Occipital lobe (tissue), 2 donors: ENCODE results near the gene VAMP3. TPM values are rescaled to one million over a fixed set of nuclear protein-coding genes. Genes with fewer than 3 reads are reported as not detected.

Experiments
- DNase-seq: peaks from one replicate; lab custom pipeline; 2025; lab: John Stamatoyannopoulos, UW
- total RNA-seq: library from RNA; depleted of rRNA; stranded (reverse); fragments of >200 nt; gene quantifications from one replicate; pipeline ENCODE4 v1.2.3, GENCODE V29; 2014

VAMP3 gene
- total RNA-seq, 1 donor from 2014 or later, result 39.5 TPM

DNA sequence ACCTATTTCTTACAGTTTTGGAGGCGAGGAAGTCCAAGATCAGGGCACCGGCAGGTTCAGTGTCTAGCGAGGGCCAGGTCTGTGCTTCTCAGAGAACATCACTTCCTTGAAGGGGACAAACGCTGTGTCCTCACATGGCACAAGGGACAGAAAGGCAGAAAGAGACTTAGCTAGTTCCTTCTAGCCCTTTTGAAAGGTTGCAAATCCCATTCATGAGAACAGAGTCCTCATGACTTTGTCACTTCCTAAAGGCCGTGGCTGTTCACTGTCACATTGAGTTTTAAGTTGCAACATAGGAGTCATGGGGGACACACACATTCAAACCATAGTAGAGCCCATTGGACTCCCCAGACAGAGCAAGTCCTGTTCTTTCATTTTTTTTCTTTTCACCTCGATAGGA, 40.4 kb downstream of the VAMP3 start:
- DNase-seq, result no peak

DNA sequence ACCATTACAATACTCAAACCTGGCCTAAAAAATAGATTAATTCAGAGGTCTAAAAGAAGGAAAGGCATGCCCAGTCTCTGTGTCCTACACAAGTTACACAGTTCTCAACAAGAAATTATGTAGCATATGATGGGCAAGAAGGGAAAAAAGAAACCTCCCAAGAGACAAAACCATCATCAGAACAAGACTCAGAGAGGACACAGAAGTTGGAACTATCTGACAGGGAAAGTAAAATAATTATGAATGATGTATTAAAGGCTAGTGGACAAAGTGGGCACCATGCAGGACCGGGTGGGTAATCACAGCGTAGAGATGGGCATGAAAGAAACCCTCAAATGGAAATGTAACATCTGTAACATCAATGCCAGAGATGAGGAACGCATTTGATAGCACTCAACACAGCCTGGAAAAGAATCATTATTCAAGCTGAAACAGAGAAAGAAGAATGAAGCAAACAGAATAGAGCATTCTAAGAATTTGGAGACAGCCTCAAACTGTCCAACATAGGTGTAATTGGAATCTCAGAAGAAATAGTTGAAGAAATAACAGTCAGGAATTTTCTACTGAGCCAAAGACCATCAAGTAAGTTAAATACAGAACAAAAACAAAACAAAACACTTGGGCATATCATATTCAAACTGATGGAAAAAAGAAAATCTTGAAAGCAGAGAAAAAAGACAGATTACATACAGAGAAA, 42.7 kb downstream of the VAMP3 start:
- DNase-seq, result no peak

DNA sequence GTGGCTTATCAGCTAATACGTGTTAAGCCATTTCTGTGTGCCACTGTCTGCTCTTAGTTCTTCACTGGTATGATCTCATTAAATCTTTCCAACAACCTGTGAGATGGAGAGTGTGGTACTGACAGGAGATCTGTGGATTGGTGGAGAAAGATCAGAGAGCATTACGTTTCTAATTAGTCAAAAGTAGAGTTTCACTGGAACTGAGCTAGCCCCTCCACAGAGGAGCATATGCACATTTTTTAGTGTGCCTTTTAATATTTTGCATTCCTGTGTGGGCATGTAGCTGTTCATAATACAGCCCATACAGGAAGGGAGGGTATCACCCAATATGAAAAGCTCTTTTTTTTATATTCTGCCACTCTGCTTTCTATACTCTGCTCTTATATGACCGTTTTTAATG, 50.2 kb downstream of the VAMP3 start:
- no peak for DNase-seq

DNA sequence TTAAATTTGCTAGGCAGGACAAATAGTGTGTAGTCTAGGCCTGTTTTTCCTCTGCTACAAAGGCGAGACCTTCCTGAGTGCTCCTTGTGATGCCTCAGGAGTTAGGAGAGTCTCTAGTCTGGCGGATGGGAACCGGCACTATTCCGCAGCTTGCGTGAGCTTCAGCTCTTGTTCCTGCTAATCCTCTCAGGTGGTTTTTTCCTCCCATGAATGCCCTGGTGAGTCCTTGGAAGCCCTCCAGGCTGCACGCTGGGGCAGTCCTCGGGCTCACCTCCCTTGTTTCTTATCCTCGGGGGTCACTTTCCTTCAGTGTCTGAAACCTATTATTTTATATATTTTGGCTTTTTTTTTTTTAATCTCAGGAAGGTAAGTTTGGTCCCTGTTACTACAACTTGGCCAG, 53.6 kb downstream of the VAMP3 start:
- no peak for DNase-seq

DNA sequence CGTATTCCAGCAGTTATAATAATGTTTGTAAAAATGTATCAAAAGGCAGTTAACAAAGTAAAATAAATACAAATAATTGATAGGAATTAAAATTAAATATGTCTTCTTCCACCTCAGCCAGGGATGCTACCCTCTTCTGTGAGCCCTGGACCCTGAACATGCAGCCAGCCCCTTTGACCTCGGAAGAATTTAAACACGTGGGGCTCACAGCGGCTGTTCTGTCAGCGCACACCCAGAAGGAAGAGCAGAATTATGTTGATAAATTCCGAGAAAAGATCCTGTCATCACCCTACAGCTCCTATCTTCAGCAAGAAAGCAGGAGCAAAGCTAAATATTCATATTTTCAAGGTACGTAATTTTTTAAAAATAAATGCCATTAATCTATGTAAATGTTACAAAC, 55.3 kb downstream of the VAMP3 start:
- no peak for DNase-seq

DNA sequence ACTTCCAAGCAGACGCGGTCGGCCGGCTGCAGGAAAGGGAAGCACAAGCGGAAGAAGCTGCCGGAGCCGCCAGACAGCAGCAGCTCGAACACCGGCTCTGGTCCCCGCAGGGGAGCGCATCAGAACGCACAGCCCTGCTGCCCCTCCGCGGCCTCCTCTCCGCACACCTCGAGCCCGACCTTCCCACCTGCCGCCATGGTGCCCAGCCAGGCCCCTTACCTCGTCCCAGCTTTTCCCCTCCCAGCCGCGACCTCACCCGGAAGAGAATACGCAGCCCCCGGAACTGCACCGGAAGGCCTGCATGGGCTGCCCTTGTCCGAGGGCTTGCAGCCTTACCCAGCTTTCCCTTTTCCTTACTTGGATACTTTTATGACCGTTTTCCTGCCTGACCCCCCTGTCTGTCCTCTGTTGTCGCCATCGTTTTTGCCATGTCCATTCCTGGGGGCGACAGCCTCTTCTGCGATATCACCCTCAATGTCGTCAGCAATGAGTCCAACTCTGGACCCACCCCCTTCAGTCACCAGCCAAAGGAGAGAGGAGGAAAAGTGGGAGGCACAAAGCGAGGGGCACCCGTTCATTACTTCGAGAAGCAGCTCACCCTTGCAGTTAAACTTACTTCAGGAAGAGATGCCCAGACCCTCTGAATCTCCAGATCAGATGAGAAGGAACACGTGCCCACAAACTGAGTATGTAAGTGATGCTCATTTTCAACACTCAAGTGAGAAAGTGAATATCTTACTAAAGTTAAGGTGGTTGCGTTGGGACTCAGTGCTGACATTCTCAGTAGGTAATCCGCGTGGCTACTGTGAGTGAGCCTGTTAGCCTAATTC, 56.2 kb downstream of the VAMP3 start:
- no peak for DNase-seq

Other genes with a start within 250 kb of the VAMP3 start
- 3.3 TPM for gene PER3, start 13.0 kb downstream of the VAMP3 start, total RNA-seq
- gene UTS2, start 81.8 kb downstream of the VAMP3 start, total RNA-seq, result not detected
- not detected for gene TNFRSF9, start 169.5 kb downstream of the VAMP3 start, total RNA-seq
- 112 TPM for gene PARK7, start 190.4 kb downstream of the VAMP3 start, total RNA-seq